ENCODE measurements around the gene TBX15.

The TBX15 gene

DNA sequence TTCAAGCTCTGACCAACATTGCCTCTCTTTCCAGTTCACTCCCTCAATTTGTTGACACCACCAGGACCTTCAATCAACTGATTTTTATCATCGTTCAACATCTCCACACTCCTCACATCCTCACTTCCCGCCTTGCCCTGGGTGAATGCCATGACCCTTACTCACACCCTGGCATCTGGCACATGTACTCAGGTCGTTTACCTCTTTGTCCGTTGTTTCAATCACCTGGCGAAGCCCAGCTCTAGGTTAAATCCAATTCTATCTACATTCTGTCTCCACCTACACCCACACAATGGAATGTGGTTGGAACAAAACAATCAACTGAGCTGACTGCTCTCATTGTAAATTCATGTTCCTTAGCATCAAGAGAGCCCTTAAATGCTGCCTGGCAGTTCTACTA lies 24.2 kb upstream of the TBX15 start:
- H3K4me1 ChIP-seq (ENCODE audit: control insufficient read depth, low read length) = no peaks in the 10 kb centered on the region
- TF ChIP-seq CTCF (IDR thresholded peaks at IDR 0.05; ENCODE audit: low read depth, low read length, poor library complexity, severe bottlenecking) (no peak), EZH2phosphoT487 (IDR thresholded peaks at IDR 0.05; ENCODE audit: borderline replicate concordance, low read length) (no peak)

DNA sequence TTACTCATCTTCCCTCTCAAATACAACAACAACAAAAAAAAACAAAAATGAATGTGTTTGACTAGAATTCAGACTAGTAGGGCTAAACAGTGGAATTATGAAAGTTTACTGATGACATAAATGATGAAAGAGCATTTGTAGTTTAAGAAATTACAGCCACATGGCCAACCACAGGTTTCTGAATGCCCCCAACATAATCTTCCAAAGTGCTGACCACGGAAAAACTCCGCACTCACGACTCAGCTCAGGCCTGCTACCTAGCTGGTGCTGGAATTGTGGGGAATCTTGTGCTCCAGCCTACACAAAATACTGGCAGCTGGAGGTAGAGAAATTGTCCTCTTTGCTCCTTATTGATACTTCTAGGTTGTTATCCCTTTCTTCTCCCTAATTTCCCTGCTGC lies 23.6 kb upstream of the TBX15 start:
- H3K4me2 ChIP-seq (ENCODE audit: low read length) = no peak overlapping the region
- no peaks in the 10 kb centered on the region for H3F3A ChIP-seq (ENCODE audit: control insufficient read depth, insufficient read depth)
- no peaks in the 10 kb centered on the region for H3K79me2 ChIP-seq (ENCODE audit: control insufficient read depth, low read length)
- H3K9me3 ChIP-seq (ENCODE audit: control insufficient read depth, insufficient read depth, low read length) = no peaks in the 10 kb centered on the region
- no peaks in the 10 kb centered on the region for H3K9me2 ChIP-seq (replicated peaks; ENCODE audit: control insufficient read depth, low read length)
- H3K4me1 ChIP-seq (ENCODE audit: control insufficient read depth, low read length) = no peaks in the 10 kb centered on the region
- TF ChIP-seq EZH2phosphoT487 (IDR thresholded peaks at IDR 0.05; ENCODE audit: borderline replicate concordance, low read length) (no peak), CTCF (IDR thresholded peaks at IDR 0.05; ENCODE audit: low read depth, low read length, poor library complexity, severe bottlenecking) (no peak)
- no peak overlapping the region for H3K4me3 ChIP-seq (ENCODE audit: low read length)
- H3K36me3 ChIP-seq (ENCODE audit: control insufficient read depth, low read length) = no peaks in the 10 kb centered on the region
- H3K27ac ChIP-seq (ENCODE audit: low read depth, low read length) = no peak overlapping the region
- no peaks in the 10 kb centered on the region for H4K20me1 ChIP-seq (ENCODE audit: control insufficient read depth, insufficient read depth, low read depth, low read length)
- 0 out of 2 replicates have a peak, but pooled peaks cover 3% of the 10 kb centered on the region for H3K27me3 ChIP-seq (ENCODE audit: control insufficient read depth, low read length)

More for the DNA sequence above, 24.2 kb upstream of the TBX15 start:
- Histone ChIP-seq H3K36me3 (ENCODE audit: control insufficient read depth, low read length) (no peaks in the 10 kb centered on the region), H3K27ac (ENCODE audit: low read depth, low read length) (no peak overlapping the region), H3K4me3 (ENCODE audit: low read length) (no peak overlapping the region), H4K20me1 (ENCODE audit: control insufficient read depth, insufficient read depth, low read depth, low read length) (no peaks in the 10 kb centered on the region), H3K9me3 (ENCODE audit: control insufficient read depth, insufficient read depth, low read length) (no peaks in the 10 kb centered on the region), H3K27me3 (ENCODE audit: control insufficient read depth, low read length) (0 out of 2 replicates have a peak, but pooled peaks cover 3% of the 10 kb centered on the region), H3F3A (ENCODE audit: control insufficient read depth, insufficient read depth) (no peaks in the 10 kb centered on the region), H3K9me2 (replicated peaks; ENCODE audit: control insufficient read depth, low read length) (no peaks in the 10 kb centered on the region), H3K4me2 (ENCODE audit: low read length) (no peak overlapping the region), H3K79me2 (ENCODE audit: control insufficient read depth, low read length) (no peaks in the 10 kb centered on the region)

DNA sequence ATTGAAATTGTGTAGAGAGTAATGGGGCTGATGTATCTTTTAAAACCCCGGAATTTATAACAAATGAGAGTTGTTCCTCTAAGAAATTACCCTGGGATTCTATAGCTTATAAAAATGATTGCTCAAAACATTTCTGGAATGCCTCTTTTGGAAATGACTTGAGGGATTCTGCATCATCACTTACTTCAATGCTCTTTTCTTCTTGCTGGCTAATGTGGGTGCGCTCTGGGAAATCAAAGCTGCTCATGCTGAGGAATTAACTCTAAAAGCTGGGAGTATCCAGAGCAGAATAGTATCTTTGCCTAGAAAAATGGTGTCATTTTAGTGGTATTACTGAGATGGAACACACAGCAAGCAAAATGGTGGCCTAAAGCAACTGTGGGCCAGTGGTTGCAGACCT lies 23.0 kb upstream of the TBX15 start:
- Histone ChIP-seq H3K79me2 (ENCODE audit: control insufficient read depth, low read length) (no peaks in the 10 kb centered on the region), H3K9me2 (replicated peaks; ENCODE audit: control insufficient read depth, low read length) (no peaks in the 10 kb centered on the region), H3F3A (ENCODE audit: control insufficient read depth, insufficient read depth) (no peaks in the 10 kb centered on the region), H3K36me3 (ENCODE audit: control insufficient read depth, low read length) (no peaks in the 10 kb centered on the region), H3K27ac (ENCODE audit: low read depth, low read length) (no peak overlapping the region), H4K20me1 (ENCODE audit: control insufficient read depth, insufficient read depth, low read depth, low read length) (no peaks in the 10 kb centered on the region), H3K4me3 (ENCODE audit: low read length) (no peak overlapping the region), H3K4me1 (ENCODE audit: control insufficient read depth, low read length) (no peaks in the 10 kb centered on the region), H3K27me3 (ENCODE audit: control insufficient read depth, low read length) (0 out of 2 replicates have a peak, but pooled peaks cover 3% of the 10 kb centered on the region), H3K4me2 (ENCODE audit: low read length) (no peak overlapping the region), H3K9me3 (ENCODE audit: control insufficient read depth, insufficient read depth, low read length) (no peaks in the 10 kb centered on the region)
- no peak for TF ChIP-seq EZH2phosphoT487 (IDR thresholded peaks at IDR 0.05; ENCODE audit: borderline replicate concordance, low read length)
- TF ChIP-seq CTCF (IDR thresholded peaks at IDR 0.05; ENCODE audit: low read depth, low read length, poor library complexity, severe bottlenecking) = no peak
